DMS153 treated with DMSO at 0.1 percent for 48 hours (cell line): ENCODE results near the gene ZNF429.
"Not testable (repeated sequence)": the region's sequence is repeated elsewhere in the genome, so short reads cannot be mapped to it uniquely, and the experiment has no call there.

Experiments used
- DNase-seq: peaks from one replicate; lab custom pipeline; 2025; ENCODE audit not compliant: unreplicated experiment; lab: John Stamatoyannopoulos, UW

Gene ZNF429

DNA sequence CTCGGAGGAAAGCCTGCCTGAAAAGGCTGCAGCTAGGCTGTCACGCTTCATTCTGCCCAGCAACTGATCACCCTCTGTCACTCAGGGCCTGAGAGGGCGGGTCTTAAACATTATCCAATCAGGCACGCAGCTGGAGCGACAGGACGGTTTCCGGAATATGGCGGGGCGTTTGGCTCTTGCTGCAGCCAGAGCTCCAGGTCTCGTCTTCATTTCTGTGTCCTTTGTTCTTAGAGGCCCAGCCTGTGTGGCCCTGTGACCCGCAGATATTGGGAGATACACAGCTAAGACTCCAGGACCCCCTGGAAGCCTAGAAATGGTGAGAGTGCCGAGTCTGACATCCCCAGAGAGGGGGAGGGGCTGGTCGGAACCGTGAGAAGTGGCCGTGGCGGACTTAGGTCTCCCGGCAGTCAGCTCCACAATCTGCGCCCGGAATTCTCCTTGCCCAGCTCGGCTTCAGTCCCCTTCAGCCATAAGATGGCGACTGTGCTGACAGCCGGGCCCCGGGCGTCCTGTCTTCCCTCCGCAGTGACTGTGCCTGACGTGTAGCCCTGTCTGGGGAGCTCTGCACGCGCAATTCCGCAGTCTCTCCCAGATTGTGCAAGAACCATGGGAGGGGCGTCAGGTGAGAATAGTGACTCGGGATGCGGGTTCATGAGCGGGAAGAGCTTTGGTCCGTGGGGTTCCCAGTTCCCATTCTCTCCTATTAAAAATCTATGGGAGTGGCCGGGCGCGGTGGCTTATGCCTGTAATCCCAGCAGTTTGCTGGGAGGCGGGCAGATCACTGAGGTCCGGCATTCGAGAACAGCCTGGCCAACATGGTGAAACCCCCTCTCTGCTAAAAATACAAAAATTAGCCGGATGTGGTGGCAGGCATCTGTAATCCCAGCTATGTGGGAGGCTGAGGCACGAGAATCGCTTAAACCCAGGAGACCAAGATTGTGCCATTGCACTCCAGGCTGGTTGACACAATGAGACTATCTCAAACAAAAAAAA lies at the start of gene ZNF429:
TSS of gene ZNF429 (plus strand) at position 144 of the 993 bp plus-strand sequence. CDS start at position 314, 170 bp downstream.
- DNase-seq: peak; percentile 82

DNA sequence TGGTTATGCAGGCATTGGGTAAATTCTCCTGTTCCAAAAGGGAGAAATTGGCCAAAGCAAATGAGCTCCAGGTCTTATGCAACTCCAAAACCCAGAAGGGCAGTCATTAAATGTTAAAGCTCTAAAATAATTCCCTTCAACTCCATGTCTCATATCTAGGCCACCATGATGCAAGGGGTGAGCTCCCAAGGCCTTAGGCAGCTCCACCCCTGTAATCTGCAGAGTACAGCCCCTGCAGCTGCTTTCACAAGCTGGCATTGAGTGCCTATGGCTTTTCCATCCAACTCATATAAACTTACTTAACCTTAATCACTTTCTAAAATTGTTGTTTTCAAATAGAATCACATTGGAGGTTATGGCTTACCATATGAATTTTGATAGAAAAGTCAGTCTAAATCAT lies 44.7 kb upstream of the ZNF429 start:
- DNase-seq: no peak

DNA sequence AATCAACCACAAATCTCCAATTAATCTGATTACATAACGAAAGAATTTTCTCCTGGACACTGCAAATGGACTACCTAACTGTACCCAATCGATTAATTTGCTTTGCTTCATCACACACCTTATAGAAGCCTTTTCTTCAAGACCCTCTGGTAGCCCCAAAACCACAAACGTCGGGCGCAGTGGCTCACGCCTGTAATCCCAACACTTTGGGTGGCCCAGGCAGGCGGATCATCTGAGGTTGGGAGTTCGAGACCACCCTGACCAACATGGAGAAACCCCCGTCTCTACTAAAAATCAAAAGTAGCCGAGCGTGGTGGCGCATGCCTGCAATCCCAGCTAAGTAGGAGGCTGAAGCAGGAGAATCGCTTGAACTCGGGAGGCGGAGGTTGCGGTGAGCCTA lies 42.9 kb upstream of the ZNF429 start:
- DNase-seq: no peak

DNA sequence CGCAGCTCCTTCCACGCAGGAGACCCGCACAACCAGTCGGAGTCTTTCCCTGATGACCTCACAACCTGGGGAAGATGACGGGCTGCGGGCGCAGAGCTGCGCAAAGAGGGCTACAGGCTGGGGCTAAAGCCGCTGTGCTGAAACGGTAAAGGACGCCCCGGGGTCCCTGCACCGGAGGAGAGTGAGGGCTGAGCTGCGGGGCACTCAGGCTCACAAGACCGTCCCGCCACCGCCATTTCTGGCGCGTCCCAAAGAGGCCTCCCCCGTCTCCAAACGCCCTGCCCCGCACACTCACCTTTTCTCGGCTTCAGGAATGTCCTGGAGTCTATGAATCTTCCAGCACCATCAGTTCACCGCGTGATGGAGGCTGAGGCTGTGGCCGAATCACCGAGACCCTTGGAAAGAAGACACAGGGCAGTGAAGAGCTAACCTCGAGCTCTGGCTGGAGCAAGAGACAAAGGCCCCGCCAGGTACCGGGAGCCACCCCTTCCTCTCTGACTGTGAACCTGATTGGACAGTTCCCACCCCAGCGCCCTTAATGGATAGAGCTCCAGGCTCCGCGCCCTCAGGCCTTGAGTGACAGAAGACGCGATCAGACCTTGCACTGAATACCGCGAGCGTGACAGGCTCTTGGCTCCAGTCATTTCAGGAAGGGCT lies 41.8 kb upstream of the ZNF429 start:
- DNase-seq: no peak

DNA sequence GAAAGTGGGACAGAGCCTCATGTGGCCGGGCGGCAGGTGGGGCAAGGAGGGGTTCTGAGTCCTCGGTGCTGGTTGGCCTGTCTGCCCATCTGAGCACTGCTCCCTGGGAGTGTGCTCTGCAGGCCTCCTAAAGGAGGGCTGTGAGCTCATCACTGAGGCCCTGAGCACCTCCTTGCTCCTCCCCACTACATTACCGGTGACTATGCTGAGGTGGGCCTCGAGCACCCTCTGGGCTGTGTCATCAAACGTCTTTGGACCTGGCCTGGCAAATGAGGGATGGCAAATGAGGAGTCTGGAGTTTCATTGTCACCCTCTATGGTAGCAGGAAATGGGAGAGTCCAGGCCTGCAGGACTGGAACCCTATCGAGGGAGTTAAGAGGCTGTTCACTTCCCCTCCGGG lies 38.8 kb upstream of the ZNF429 start:
- no peak for DNase-seq

DNA sequence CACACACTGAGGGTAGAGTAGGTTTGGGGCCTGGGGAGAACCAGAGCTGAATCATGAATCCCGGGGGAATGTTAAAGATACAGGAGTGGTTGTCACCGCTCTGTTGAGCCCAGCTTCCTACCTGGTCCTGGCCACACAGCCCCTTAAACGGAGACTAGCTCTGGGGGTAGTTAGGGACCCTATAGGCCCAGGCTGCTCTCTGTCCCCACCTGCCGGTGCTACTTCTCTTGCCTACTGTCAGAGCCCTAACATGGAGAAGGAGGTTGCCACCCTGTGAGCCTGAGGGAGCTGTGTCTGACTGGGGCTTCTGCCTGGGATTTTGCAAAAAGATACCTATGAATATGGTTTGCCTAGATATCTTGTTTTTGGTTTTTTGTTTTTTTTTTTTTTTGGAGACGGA lies 36.6 kb upstream of the ZNF429 start:
- no peak for DNase-seq

DNA sequence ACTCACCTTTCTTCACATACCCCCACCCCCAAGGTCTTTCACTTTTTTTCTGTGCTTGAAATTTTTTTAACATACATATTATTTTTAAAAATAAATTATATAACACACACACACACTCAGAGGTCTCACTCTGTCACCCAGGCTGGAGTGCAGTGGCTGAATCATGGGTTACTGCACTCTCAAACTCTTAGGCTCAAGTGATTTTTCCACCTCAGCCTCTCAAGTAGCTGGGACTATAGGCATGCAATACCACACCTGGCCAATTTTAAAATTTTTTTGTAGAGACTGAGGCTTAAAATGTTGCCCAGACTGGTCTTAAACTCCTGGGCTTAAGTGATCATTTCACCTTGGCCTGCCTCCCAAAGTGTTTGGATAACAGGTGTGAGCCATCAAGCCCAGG lies 32.9 kb upstream of the ZNF429 start:
- DNase-seq: no peak

DNA sequence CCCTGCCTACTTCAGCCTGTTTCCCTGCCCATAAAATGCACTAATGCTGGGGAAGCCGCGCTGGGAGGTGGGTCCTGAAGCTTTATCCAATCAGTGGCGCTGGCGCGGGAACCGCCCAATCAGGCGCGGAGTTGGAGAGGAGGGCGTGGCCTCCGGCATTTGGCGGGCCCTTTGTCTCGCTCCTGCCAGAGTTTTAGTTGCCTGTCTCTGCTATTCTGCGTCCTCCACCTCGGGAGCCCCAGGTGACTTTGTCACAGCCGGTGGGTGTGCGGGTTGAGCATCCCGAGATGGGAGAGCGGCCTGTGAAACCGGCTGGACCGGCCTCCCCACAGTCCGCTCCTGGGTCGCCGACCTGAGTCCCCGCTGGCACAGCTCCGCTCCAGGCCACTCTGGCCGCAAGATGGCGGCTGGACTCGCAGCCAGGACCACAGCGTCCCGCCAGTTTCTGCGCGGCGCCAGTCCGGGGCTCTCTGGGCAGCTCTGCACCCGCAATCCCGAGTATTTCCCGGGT lies 30.7 kb upstream of the ZNF429 start:
- no peak for DNase-seq

DNA sequence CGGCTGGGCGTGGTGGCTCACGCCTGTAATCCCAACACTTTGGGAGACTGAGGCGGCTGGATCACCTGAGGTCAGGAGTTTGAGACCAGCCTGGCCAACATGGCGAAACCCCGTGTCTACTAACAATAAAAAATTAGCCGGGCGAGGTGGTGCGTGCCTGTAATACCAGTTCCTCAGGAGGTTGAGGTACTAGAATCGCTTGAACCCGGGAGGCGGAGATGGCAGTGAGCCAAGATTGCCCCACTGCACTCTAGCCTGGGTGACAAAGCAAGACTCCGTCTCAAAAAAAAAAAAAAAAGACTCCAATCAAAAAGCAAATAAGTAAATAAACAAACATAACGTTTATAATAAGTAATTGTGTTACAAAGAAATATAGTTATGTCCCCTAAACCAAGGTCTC lies 23.0 kb upstream of the ZNF429 start:
- DNase-seq: not testable (repeated sequence)

DNA sequence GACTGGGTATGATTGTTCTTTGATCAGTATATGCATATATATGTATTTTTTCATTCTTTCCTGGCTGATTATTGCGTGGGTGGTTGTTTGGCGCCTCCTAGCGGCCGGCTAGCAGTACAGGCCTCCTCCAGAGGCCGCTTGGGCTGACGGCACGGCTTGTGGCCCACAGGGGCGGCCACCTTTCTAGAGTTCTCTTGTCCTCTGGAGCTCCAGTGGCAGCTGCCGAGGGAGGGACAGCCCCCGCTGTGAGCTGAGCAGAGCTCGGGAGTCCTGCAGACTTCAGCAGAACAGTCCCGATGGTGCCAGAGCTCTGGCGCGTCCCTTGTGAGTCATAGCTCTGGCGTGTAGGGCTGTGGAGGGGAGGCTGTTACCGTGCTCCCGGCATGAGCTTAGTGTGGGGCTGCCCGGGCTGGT lies 22.5 kb upstream of the ZNF429 start:
- DNase-seq: no peak

DNA sequence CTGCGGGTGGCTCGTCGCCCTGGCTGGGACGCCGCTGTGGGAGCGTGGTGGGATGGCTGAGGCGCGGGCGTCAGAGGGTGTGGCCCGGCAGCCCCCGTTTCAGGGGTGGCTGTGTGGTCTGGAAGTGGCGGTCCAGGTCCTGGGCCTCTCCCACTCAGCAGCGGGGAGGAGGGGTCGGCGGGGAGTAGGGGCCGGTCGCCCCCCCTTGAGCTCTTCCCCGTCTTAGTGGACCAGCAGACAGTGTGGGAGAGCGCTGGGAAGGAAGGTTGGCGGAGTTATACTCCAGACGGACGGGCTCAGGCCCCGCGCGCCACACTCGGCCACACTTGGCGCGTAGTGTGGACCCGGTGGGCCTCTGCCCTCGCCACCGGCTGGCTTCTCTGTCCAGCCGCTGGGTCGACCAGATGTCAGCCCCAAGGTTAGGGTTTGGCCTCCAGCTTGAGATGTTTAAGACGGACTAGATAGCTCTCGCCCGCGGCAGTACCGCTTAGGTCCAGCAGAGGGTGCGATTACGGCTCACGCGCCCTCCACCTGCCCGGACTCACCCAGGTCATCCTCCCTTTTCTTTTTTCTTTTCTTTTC lies 21.7 kb upstream of the ZNF429 start:
- no peak for DNase-seq

DNA sequence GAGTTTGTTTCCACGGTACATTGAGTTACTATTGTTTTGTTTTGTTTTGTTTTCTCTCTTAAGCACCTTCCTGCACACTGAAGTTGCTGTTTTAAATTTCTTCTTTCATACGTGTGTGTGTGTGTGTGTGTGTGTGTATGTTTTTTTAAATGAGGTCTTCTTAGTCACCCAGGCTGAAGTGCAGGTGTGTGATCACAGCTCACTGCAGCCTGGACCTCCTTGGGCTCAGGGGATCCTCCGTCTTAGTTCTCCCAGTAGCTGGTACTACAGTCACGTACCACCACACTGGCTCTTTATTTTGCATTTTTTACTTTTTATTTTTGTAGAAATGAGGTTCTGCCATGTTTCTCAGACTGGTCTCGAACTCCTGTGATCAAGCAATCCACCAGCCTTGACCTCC lies 20.8 kb upstream of the ZNF429 start:
- no peak for DNase-seq

DNA sequence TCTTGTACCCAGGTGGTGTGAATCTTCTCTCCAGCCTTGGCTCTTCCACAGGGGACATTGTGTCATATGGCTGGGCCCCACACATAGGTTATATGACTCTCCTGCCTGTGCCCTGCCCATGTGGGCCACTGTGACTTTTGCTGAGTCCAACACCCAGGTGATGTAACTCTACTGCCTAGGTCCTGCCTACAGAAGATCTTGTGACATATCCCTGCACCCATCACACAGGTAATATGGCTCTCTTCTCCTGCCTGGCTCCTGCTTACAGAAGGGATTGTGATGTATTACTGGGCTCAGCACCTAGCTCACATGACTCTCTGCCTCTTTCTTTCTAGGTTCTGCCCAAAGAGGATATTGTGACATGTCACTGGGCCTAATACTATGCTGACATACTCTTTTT lies 19.5 kb upstream of the ZNF429 start:
- DNase-seq: no peak

DNA sequence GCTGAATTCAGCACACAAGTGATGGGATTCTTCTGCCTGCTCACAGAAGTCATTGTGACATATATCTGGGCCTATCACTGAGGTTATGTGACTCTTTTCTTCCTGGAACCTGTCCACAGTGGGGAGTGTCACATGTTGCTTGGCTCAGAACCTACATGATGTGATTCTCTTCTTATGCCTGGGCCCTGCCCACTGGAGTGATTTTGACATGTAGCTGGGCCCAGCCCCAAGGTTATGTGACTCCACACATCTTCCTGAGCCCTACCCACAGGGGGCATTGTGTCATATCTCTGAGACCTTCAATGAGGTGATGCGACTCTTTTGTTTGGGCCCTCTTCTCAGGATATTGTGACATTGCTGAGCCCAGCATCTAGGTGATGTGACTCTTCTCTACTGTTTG lies 17.4 kb upstream of the ZNF429 start:
- DNase-seq: no peak

DNA sequence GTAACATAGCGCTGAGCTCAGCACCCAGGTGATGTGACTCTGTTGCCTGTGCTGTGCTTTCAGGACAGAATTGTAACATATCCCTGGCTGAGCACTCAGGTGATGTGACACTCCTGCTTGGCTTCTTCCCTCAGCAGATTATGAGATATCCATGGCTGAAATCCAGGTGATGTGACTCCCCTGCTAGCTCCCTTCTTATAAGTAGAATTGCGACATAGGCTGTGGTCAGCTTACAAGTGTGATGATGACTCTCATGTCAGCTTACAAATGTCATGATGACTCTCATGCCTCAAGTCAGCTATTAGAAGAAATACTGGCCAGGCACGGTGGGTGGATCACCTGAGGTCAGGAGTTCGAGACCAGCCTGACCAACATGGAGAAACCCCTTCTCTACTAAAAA lies 14.3 kb upstream of the ZNF429 start:
- DNase-seq: no peak

DNA sequence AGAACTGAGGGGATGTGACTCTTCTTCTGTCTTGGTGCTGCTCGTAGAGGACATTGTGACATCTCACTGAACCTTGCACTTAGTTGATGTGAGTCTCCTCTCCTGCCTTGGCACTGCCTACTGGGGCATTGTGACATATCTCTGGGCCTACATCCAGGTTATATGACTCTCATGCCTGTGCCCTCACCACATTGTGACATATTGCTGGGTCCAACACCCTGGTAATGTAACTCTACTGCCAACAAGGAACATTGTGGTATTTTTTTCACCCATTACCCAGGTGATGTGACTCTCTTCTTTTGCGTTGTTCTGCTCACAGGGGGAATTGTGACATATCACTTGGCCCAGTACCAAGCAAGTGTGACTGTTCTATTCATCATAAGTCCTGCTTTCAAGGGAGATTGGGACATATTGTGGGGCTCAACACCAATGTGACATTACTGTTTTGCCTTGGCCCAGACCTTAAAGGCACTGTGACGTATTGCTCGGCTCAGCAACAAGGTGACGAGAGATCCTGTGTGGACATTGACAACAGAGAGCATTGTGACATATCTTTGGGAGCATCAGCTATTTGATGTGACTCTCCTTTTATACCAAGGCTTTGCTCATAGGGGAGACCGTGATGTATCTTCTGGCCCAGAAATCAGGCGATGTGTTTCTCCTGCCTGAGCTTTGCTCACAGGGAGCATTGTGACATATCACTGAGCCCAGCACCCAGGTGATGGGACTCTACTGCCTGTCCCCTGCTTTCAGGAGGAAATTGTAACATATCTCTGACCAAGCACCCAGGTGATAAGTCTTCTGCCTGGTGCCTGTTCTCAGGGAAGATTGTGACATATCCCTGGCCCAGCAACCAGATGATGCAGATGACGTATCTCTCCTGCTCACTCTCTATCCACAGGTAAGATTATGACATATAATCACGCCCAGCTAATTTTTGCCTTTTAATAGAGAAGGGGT lies 12.2 kb upstream of the ZNF429 start:
- DNase-seq: no peak

DNA sequence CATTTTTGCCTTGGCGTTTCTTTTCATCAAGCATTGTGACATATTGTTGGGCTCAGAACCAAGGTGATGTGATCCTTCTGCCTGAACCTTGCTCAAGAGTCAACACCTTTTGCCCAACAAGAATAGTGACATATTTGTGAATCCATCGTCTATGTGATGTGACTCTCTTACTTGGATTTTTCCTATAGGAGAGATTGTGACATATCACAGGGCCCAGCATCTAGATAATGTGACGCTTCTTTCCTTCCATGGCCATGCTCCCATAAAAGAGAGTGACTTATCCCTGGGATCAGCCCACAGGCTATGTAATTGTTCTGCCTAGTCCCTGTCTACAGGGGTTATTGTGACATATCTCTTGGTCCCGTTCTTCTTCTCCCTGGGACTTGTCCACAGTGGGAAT lies 8.5 kb upstream of the ZNF429 start:
- no peak for DNase-seq

DNA sequence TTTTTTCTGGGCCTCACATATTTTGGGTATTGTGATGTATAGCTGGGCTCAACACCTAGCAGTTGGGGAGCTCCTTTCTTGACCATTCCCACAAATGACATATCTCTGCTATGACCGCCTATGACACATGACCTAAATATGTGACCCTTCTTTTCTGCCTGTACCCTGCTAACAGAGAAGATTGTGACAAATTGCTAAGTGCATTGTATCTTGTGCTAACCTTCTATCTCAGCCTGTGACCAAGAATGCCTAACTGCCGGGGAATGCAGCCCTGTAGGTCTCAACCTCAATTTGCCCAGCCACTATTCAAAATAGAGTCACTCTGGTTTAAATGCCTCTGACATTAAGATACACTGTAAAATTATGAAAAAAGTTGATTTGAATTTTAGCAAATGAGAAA lies 6.8 kb upstream of the ZNF429 start:
- DNase-seq: no peak

DNA sequence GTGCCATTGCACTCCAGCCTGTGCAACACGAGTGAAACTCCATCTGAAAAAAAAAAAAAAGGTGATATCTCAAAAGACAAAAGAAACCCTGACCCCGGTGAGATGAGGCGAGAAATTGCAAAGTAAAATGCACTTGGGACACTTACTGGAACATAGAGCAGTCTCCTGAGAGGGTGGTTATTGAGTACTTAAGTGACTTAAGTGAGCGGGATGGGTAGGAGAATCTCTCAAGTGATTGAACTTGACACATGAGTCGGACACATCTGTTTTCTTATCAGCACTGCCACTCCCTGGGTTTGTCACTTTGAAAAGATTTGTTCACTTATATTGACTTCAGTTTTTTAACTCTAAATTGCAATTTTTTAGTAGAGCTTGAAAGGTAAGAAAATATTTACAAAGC lies 2.8 kb downstream of the ZNF429 start:
- DNase-seq: no peak

DNA sequence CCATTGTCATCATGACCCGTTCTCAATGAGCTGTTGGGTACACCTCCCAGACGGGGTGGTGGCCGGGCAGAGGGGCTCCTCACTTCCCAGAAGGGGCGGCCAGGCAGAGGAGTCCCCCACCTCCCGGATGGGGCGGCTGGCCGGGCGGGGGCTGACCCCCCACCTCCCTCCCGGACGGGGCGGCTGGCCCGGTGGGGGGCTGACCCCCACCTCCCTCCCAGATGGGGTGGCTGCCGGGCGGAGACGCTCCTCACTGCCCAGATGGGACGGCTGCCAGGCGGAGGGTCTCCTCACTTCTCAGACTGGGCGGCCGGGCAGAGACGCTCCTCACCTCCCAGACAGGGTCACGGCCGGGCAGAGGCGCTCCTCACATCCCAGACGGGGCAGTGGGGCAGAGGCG lies 5.7 kb downstream of the ZNF429 start:
- DNase-seq: not testable (repeated sequence)

DNA sequence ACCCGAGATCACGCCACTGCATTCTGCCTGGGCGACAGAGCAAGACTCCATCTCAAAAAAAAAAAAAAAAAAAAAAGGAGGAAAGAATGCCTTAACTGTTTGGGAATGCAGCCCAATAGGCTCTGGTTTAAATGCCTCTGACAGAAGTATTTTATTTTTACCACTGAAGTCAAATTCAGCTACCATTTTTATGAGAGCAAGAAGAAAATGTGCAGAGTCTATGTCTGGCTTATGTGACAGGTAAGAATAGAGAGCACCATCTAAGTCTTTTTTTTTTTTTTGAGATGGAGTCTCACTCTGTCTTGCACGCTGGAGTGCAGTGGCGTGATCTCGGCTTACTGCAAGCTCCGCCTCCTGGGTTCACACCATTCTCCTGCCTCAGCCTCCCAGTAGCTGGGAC lies 7.2 kb downstream of the ZNF429 start:
- not testable (repeated sequence) for DNase-seq
